KMS-11 (cell line): ENCODE results near the gene SLC35G6.

ENCODE experiments used
- H2AFZ ChIP-seq: fragments of 200-600 bp; sonication (generic); 2 replicates; pipeline ENCODE4 v1.6.1; 2016; ENCODE audit warnings: antibody characterized with exemption, mixed run types, low read depth
- H3K27ac ChIP-seq: fragments of 200-600 bp; sonication (generic); 2 replicates; pipeline ENCODE4 v1.6.1; 2016; ENCODE audit warnings: mild to moderate bottlenecking, mixed run types
- H3K27me3 ChIP-seq: fragments of 200-600 bp; sonication (generic); 2 replicates; pipeline ENCODE4 v1.6.1; 2017; ENCODE audit warnings: mild to moderate bottlenecking, low read depth, mixed run types, moderate library complexity; ENCODE audit not compliant: insufficient read depth
- H3K36me3 ChIP-seq: fragments of 200-600 bp; sonication (generic); 2 replicates; pipeline ENCODE4 v1.6.1; 2017; ENCODE audit warnings: mild to moderate bottlenecking, mixed run types; ENCODE audit not compliant: insufficient read depth
- H3K4me1 ChIP-seq: fragments of 200-600 bp; sonication (generic); 2 replicates; pipeline ENCODE4 v1.6.1; 2016; ENCODE audit warnings: mild to moderate bottlenecking, low read depth, mixed run types; ENCODE audit not compliant: poor library complexity, severe bottlenecking
- H3K4me2 ChIP-seq: fragments of 200-600 bp; sonication (generic); 2 replicates; pipeline ENCODE4 v1.7.0; 2016; ENCODE audit warnings: mild to moderate bottlenecking, mixed run types
- H3K4me3 ChIP-seq: fragments of 200-600 bp; sonication (generic); IDR thresholded peaks from 2 replicates; pipeline ENCODE4 v1.6.1; 2017; ENCODE audit warnings: low read depth, low read length, mixed read lengths; ENCODE audit not compliant: insufficient read depth
- H3K79me2 ChIP-seq: fragments of 200-600 bp; sonication (generic); 2 replicates; pipeline ENCODE4 v1.6.1; 2016; ENCODE audit warnings: low read depth, mixed run types; ENCODE audit not compliant: insufficient read depth
- H3K9ac ChIP-seq: fragments of 200-600 bp; sonication (generic); 2 replicates; pipeline ENCODE4 v1.6.1; 2016; ENCODE audit warnings: mild to moderate bottlenecking, mixed run types
- H4K20me1 ChIP-seq: fragments of 200-600 bp; sonication (generic); 2 replicates; pipeline ENCODE4 v1.6.1; 2016; ENCODE audit warnings: mild to moderate bottlenecking, mixed run types; ENCODE audit not compliant: insufficient read depth
- CTCF ChIP-seq: fragments of 200-600 bp; sonication (generic); conservative IDR thresholded peaks from 2 replicates; pipeline ENCODE4 v1.6.1; 2017; ENCODE audit warnings: low read depth, mild to moderate bottlenecking, antibody characterized with exemption, low read length, moderate library complexity, mixed read lengths

SLC35G6 gene

GRCh38 chr17:7523033-7523432 is 41.8 kb downstream of the SLC35G6 start:
- Histone ChIP-seq H3K4me2 (no peak overlapping the region), H4K20me1 (no peaks in the 10 kb centered on the region), H2AFZ (no peak overlapping the region), H3K4me3 (no peak overlapping the region), H3K4me1 (no peaks in the 10 kb centered on the region), H3K27me3 (no peaks in the 10 kb centered on the region), H3K36me3 (no peaks in the 10 kb centered on the region), H3K9ac (no peak overlapping the region), H3K79me2 (no peaks in the 10 kb centered on the region), H3K27ac (no peak overlapping the region)
- TF ChIP-seq CTCF, result peak; percentile 28

- no peak for TF ChIP-seq CTCF
- Histone ChIP-seq H2AFZ (no peak overlapping the region), H3K27me3 (no peaks in the 10 kb centered on the region), H3K79me2 (no peaks in the 10 kb centered on the region), H3K4me3 (no peak overlapping the region), H3K4me1 (no peaks in the 10 kb centered on the region), H3K27ac (no peak overlapping the region), H4K20me1 (no peaks in the 10 kb centered on the region), H3K36me3 (no peaks in the 10 kb centered on the region), H3K4me2 (no peak overlapping the region), H3K9ac (no peak overlapping the region)
Measured at GRCh38 chr17:7528842-7529241, 47.6 kb downstream of the SLC35G6 start.

- H3K27me3 ChIP-seq, result no peaks in the 10 kb centered on the region
- no peak overlapping the region for H3K4me3 ChIP-seq
- no peaks in the 10 kb centered on the region for H4K20me1 ChIP-seq
- no peak overlapping the region for H2AFZ ChIP-seq
- H3K4me2 ChIP-seq, result no peak overlapping the region
- no peak overlapping the region for H3K9ac ChIP-seq
- H3K27ac ChIP-seq, result no peak overlapping the region
- H3K4me1 ChIP-seq, result no peaks in the 10 kb centered on the region
- no peaks in the 10 kb centered on the region for H3K36me3 ChIP-seq
- no peak for TF ChIP-seq CTCF
- no peaks in the 10 kb centered on the region for H3K79me2 ChIP-seq
Measured at GRCh38 chr17:7530023-7530900, 49.0 kb downstream of the SLC35G6 start.
